DMS79 treated with DMSO at 0.1 percent for 48 hours (cell line): Measurements from ENCODE around the gene C11orf91.

Experiments
- DNase-seq: peaks from one replicate; lab custom pipeline; 2025; lab: John Stamatoyannopoulos, UW

The C11orf91 gene

DNA sequence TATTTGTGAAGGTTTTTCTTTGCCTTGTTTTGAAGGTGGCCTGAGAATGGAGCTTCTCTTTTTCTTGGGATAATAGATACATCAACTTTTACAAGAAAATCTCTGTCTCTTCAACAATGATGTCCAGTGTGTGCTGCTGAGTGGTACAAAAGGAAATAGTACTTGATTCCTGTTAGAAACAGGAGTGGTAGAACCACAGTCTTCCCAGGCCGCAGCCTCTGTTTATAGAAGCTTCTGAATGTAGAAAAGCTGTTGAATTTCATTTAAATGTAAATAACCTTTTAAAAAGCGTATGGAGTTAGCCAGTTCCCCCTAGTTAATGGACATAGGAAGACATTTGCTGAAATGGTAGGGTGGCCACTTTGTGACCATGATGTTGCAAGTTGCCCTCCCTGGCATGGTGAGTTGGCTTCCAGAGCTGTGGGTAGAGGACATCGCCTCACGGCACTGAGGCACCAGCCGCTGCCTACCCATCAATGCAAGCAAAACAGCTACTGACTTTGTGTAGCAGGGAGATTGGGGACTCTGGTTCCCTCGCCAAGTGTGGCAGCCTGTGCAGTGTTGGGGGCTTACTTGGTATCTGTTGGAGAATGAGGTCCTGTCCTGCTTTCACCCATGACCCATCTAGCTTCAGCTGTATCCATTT, 31.6 kb downstream of the C11orf91 start:
- peak; percentile 41 for DNase-seq

DNA sequence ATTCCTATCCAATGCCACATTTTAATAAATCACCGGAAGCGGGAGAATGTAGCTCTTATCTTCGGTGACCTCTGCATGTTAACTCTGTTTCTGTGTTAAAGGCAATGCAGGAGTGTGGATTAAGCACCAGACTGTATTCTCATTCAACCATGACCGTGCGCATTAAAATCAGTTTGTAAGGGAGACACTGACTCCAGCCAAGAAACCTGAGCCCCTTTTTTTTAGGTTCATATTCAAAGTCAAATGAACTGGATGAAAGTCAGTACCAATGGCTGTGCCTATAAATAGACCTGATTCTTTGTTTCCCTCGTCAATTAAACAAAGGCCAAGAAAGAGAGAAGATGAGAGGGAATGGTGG, 32.2 kb downstream of the C11orf91 start:
- peak; percentile 91 for DNase-seq

DNA sequence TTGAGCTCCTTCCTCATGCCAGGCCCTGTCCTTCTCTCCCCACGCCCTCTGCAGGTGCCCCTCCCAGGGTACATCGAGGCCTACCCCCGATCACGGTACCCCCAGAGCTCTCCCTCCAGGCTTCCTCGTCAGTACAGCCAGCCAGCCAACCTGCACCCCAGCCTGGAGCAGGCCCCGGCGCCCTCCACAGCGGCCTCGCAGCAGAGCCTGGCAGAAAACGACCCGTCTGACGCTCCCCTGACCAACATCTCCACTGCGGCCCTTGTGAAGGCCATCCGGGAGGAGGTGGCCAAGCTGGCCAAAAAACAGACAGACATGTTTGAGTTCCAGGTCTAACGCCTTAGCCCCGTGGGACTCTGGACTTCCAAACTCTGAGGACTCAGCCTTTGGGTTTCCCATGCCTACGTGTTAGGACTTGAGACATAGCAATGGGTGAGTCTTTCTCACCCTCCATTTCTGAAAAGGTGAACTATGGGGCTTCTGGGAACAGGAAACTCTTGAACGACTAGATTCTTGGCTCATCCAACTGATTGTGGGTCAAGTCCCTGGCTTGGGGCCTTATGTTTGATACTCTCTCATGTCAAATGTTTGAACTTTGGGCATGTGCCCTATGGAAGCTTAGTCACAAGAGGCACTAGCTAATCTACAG, 32.7 kb downstream of the C11orf91 start:
- DNase-seq = no peak

DNA sequence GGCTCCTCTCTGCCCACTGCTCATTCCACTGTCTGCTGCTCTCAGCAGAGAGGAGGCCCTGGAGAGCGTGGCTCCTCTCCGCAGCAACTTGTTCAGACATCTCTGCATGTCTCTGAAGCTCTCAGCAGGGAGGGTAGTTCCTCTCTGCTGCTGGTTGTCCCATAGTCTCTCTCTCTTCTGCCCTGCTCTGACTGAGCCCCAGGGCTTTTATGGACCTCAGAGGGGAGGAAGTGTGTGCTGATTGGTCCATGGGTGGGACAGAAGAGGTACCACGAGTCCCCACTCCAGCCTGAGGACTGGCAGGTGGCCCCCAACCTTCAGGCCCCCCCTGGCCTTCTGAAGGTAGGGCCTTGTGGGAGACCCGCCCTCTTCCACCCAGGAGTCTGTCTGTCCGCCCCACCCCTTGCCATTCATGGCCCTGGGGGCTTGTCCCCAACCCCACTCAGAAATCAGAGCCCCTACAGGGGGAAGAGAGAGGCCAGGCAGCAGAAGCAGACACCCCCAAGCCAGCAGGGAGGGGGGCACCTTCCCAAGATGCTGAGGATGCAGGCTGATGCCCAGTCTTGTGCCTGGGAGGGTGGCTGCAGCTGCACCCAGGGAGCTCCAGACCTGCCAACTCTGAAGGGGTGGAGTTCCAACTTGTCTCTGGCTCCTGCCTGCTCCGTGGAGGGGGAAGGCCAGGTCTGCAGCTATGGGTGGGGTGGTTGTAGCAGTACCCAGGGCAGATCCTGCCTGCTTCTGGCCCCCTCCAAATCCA, 35.1 kb downstream of the C11orf91 start:
- no peak for DNase-seq

GRCh38 chr11:33664827-33665226, 35.8 kb downstream of the C11orf91 start:
- no peak for DNase-seq

DNA sequence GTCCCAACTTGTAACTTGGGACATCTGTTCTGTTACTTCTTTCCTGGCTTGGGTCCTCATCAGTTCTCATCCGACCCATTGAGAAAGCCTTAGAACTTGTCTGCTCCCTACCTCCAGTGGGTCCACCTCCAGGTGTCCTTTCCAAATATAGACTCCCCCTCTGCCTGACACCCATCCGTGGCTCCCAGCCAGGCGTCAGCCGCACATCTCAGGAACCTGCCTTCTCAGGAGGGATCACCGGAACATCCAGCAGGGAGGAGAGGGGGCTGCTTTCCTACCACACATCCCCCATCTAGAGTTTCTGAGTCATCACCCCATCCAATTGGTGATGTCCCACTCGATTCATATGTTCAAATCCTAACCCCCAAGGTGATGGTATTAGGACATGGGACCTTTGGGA, 36.5 kb downstream of the C11orf91 start:
- no peak for DNase-seq

DNA sequence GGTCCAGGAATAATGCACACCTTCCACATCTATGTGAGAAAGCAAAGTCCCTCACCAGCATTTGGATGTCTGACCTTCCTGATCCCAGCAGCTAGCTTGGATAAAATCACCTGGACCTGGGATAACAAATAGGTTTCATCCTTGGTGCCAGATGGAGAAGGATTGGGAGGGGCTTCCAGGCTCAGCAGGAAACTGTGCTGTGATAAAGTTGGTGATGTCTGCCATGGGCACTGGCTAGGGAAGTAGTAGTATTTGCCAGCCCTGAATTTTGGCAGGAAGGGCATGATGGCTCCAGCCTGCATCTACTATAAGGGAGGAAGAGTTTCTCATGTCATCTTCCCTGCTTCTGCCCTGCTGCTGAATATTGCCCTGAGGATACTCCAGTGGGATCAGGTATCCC, 37.5 kb downstream of the C11orf91 start:
- no peak for DNase-seq

GRCh38 chr11:33661526-33661925, 39.1 kb downstream of the C11orf91 start:
- peak; percentile 84 for DNase-seq

- DNase-seq = no peak
Measured at GRCh38 chr11:33660962-33661361, 39.7 kb downstream of the C11orf91 start.

DNA sequence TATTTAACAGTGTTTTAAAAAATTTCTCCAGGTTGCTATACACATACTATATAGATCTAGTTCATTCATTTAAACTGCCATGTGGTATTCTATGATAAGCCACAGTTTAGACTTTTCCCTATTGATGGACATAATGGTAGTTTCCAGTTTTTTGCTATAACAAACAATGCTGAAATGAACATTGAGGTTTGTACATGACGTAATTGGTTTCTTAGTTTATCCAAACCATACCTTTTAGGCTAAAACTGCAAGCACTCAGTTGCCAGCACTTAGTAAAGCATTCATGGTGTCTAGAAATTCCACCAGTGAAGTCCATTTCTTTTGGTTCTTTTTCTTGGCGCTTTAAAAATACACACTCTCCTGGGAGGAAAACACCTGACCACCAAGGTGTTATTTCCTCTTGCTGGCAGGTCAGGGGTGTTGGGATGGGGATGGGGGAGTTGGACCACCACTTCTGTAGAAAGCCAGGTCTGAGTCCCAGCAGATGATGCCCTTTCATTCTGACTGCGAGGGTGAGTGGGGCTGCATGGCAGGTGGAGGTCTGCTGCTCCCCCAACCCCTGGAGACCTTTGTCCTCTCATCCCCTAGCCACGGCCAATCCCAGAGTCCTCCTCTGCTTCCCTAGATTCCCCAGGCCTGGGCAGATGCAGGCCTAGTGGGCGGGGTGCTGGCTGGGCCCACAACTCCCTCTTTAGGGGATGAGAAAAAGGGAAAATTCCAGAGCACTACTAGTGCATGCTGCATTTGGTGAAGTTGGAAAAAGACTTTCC, 41.1 kb downstream of the C11orf91 start:
- no peak for DNase-seq

DNA sequence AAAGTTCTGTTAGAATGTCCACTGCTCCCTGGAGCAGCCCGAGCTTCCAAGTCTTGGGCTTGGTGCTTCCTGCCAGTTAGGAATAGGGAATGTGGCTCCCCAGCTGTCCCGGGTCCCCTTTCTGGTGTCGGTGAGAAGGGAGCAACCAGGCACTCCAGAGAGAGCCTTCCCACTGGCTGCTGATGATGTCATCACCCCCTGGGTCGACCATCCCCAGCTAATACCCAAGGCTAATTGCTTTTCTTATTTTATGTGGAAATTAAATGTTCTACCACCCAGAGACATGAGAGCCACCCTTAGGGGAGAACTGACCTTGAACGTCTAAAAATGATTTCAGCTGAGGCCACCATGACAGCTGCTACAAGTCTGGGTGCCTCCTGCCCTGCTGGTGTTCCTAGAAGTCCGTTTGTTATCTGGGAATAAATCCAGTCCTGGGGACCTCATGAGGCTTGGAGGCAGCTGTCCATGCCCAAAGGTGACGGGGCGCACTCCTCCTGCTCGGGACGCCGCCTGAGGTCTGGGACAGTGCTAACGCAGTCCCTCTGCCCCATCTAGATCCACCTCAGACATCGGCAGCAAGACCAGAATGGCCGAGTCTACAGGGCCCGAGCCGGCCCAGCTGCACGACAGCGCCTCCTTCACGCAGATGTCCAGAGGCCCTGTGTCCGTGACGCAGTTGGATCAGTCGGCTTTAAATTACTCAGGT, 42.3 kb downstream of the C11orf91 start:
- peak; percentile 46 for DNase-seq

DNA sequence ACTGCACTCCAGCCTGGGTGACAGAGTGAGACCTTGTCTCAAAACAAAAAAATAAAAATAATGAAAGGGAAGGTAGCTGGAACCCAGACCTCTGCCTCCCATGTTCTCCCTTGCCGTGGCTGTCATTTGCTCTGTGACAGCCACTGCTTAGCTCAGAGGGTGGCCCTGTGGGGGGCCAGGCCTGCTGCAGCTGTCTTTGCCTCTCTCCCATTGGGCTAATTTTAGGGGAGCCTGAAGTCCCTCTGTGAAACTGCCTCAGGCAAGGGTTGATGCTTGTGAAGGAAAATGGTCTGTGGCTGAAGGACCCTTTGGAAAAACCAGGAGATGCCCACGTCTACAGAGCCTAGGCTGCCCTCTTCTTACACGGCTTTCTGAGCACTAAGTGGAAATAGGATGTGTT, 42.9 kb downstream of the C11orf91 start:
- DNase-seq = peak; percentile 51

DNA sequence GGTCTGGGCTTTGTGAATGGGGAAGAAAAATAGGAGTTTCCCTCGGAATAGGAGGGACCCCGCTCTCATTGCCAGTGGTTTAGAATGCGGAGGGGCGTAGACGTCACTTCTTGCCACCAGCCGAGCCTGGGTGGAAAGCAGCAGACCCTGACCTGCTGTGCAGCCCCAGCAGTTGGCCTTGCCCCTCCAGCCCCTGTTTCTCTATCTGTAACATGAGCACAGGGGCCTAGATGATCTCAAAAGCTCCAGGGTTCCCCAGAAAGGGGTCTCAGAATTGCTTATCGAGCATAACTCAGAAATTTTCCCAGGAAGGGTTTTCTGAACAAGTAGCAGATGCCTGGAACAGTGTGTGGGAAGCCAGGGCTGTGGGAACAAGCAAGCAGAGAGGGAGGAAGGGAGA, 43.9 kb downstream of the C11orf91 start:
- DNase-seq = no peak

DNA sequence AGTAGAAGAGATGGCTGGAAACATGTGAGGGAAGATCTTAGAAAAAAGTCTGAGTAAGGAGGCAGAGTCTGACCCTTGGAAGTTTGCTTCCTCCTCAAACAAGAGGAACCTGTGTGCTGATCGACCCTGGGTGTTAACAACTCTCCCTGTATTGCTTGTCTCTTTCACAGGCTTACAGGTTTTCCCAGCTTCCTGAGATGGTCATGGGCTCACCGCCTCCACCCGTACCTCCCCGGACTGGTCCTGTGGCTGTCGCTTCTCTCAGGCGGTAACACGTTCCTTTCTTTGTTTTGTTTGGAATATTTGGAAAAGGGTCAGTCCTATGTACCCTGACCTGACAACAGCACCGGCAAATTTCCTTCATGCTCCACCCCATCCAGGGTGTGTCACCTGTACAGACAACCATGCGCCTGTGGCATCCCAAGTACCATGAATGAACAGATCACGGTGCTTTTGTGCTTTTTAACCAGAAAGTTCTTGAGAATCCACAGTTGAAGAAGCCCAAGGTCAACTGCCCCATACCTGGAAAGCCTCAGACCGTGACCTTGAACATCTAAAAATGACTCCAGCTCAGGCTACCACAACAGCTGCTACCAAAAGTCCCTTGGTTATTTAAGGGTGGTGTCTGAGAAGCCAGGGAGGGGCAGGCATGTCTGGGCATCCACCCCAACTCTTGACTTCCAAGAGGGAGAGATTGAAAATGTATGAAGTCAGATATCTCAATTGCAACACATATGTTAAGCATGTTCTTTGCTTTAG, 44.6 kb downstream of the C11orf91 start:
- DNase-seq = peak; percentile 18

DNA sequence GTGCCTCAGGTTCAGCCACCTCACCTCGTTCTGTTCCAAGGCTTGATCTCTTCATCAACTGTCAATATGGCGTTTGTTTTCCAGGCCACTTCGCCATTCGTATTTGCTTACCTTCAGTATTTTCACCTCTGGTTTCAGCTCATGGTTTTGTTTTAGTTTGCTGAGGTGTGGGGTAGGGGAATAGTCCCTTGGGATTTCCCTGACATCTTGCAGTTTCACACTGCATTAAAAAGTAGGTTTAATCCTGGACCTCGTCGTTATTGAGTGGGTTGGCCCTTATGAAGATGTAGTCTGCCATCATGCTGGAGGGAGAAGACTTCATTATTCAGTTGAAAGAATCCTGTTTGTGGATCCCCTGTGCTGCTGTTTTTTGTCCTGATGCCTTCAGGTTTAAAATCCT, 46.0 kb downstream of the C11orf91 start:
- DNase-seq = no peak

DNA sequence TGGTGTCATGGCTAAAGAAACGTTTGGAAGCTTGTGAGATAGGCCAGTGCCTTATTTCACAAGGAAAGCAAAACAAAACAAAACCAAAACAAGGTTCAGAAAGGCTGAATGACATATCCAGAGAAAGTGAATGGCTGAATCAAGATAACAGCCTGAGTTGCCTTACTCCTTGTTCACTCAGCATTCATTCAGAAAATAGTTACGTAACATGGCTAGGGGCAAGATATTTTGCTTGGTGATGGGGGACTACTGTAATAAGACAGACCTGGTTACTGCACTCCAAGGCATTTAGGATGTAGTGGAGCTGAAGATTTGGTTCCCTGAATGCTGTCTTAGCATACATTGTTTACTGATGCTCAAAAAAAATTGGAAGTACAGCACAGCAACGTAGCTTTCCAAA, 47.7 kb downstream of the C11orf91 start:
- DNase-seq = no peak

GRCh38 chr11:33652431-33652830, 48.2 kb downstream of the C11orf91 start:
- DNase-seq = no peak

GRCh38 chr11:33651990-33652389, 48.6 kb downstream of the C11orf91 start:
- DNase-seq = no peak

GRCh38 chr11:33651555-33651954, 49.1 kb downstream of the C11orf91 start:
- no peak for DNase-seq

GRCh38 chr11:33649944-33650343, 50.7 kb downstream of the C11orf91 start:
- DNase-seq = no peak
